HG02759 (cell line): ENCODE measurements around the gene ZNF496.
"Not testable (repeated sequence)": the region's sequence is repeated elsewhere in the genome, so short reads cannot be mapped to it uniquely, and the experiment has no call there.

Source experiments
- ATAC-seq: cut with Tn5 transposase; IDR thresholded peaks from one replicate; pipeline ENCODE4 v1.9.1; 2021; ENCODE audit warnings: mild to moderate bottlenecking, moderate library complexity; ENCODE audit not compliant: unreplicated experiment

The ZNF496 gene

DNA sequence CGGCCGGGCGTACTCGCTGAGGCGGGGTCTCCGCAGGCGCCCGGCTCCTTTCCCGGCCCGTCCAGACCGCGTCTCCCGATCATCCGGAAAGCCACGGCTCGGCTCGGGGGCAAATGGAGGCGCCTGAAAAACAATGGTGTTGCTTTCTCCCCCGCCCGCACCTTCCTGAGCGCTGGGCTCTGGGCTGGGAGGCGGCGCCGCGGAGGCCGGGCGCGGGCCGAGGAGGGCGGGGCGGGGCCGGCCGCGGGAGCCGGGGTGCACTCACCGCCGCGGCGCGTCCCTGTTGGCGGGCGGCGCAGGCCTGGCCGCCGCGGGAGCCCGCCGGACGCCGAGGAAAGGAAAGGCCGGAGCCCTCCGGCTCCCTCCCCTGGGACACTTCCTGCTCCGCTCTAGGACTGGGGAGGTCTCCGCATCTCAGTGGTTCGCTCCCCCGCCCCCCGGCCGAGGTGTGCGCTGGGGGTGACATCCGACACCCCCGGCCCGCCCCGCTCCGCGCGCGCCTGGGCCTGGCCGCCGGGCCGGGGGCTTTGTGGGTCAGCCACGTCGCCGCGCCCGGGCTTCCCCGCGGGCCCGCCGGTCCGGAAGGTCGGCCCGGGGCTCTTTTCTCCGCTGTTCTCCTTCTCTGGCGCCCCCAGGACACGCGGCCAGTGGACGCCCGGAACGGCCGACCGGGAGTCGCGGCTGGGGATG, at the start of gene ZNF496:
ZNF496 (minus strand) TSS at position 343 of the 690 bp plus-strand sequence. CDS start 2,289 bp downstream, outside the sequence.
- ATAC-seq, result peak; percentile 68

DNA sequence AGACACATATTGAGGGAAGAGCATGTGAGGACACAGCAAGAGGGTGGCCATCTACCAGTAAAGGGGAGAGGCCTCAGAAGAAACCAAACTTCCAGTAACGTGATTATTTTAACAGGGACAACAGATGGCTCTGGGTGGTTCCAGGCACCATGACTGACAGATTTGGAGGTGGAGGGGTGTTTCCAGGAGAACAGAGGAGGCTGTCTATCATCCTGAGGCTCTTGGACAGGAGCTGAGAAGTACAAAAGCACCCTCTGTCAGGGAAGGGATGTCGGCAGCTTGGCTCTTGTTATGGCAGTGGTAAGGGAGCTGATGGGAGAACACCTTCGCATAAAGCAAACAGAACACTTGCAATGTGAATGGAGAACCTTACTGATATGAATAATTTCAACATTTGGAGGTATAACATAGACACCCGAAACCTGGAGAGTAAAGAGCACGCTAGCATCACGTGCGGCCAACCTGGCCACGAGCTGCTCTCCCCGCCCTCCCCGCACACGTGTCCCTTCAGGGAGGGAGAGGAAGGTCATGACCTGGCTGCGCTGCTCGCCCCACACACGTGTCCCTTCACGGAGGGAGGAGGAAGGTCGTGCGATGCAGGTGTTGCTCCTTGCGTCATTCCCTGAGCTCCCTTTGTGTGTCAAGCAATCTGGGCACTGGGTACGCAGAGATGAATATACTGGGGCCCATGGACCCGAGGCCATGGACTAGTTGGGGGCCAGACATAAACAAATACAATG, 46.8 kb upstream of the ZNF496 start:
- ATAC-seq, result no peak

DNA sequence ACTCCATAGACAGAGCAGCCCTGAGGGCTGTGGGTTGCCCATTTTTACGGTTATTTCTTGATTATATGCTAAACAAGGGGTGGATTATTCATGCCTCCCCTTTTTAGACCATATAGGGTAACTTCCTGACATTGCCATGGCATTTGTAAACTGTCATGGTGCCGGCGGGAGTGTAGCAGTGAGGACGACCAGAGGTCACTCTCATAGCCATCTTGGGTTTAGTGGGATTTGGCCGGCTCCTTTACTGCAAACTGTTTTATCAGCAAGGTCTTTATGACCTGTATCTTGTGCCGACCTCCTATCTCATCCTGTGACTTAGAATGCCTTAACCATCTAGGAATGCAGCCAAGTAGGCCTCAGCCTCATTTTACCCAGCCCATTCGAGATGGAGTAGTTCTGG, 46.0 kb upstream of the ZNF496 start:
- ATAC-seq, result not testable (repeated sequence)

DNA sequence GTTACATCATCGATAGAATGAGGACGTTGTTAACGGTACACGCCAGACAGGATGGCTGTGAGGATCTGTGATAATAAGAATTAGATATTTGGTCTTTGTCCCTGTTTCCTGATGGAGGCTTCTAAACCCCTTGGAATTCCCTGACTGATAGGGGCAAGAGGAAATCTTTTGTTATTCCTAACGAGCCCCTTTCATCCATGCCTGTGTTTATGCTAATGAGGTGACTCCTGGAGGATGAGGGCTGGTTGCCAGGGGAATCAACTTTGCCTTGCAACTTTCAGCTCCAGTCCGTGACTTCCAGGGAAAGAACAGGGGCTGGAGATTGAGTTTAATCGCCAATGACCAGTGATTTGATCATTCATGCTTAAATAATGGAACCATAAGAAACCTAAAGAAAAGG, 45.0 kb upstream of the ZNF496 start:
- ATAC-seq, result no peak

DNA sequence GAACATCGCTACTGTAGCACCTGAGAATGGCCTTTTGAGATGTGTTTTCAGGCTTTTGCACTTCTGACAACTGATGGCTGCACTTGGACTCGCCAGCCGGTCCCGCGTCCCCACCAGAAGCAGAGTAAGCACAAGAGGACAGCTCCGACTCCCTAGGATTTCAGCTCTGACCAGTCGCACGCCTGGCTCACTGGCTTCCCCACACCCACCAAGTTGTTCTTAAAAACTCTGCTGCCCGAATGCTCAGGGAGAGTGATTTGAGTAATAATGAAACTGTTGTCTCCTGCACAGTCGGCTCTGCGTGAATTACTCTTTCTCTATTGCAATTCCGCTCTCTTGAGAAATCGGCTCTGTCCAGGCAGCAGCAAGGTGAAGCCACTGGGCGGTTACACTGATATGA, 44.1 kb upstream of the ZNF496 start:
- ATAC-seq, result no peak

DNA sequence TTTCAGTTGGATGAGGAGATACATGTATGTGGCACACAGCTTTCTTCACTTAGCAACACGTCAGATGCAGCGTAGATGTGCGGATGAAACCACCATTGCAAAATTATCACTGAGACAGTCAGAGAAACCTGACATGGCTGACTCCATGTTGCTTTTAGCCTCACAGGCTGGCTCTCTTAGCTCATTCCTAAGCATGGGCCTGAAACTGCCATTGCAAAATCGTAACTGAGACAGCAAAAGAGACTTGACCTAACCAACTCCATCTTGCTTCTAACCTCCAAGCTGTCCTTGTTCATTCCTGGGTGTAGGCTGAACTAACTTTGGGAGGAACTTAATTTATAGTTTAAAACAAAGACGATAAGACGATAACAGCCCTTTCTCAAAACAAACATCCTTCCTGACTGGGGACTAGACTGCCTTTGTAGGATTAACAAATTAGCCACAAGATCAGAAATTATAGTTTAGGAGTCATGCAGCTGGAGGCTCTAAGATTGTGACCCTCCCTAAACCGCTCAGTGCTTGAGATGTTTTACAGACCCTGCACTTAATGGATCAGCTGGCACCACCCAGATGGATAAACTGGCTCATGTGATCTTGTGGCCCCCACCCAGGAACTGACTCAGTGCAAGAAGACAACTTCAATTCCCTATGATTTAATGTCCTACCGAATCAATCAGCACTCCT, 43.1 kb upstream of the ZNF496 start:
- ATAC-seq, result not testable (repeated sequence)

DNA sequence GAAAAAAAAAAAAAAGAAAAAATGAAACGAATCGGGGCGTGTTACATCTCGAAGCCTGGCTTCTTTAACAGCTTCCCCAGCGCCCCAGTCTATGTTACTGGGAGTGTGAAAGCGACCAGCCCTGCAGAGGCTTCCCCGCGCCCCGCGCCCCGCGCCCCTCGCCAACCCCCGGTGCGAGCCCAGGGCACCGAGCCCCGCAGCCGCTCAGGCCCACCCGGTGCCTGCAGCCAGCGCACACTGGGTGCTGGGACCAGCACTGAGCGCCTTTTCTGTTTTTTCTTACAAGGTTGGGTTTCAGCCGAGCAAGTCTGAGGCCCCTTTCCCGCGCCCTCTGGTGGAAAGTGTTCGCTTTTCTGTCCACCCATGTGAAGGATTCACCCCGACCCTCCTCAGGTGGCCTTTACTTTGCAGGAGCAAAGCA, 42.1 kb upstream of the ZNF496 start:
- ATAC-seq, result peak; percentile 80

DNA sequence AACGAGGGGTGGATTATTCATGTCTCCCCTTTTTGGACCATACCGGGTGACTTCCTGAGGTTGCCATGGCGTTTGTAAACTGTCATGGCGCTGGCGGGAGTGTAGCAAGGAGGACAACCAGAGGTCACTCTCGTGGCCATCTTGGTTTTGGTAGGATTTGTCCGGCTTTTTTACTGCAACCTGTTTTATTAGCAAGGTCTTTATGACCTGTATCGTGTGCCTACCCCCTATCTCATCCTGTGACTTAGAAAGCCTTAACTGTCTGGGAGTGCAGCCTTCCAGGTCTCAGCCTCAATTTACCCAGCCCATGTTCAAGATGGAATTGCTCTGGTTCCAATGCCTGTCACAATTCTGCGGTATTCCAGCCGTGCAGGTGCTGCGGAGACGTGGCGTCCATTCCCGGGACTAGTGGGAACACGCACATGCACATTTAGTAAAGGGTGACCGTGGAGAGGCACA, 40.2 kb upstream of the ZNF496 start:
- ATAC-seq, result no peak

DNA sequence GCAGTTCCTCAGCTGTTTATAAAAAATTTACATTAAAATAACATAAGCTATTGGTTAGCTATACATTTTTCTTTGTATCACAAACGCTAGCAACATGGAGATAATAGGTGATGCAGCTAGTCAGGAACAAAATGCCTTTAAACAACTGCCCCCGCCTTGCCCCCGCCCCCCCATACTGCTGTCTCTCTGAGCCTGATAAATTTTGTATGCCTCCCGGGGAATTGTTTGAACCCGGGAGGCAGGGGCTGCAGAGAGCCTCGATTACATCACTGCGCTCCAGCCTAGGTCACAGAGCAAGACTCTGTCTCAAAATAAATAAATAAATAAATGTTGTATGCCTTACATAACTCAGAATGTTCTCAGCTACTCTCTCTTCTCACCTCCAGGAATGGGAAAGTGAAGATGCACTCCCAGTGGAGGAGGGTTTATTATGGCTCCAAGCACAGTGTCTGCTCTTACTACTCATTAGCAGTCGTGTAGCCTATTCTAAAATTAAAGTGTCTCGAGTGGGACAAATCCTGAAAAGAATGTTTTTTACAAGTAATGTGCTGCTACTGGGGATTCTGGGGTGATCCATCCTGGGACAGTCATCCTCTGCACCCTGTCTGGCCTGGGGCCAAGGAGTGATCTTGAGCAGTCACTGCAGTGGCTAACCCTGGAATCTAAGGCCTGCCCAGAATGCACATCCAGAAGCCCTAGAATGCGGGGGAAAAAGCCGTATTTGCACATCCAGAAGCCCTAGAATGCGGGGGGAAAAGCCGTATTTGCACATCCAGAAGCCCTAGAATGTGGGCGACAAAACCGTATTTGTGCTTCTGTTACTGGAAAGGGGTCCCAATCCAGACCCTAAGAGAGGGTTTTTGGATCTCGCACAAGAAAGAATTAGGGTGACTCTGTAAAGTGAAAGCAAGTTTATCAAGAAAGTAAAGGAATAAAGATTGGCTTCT, 39.4 kb upstream of the ZNF496 start:
- ATAC-seq, result no peak

DNA sequence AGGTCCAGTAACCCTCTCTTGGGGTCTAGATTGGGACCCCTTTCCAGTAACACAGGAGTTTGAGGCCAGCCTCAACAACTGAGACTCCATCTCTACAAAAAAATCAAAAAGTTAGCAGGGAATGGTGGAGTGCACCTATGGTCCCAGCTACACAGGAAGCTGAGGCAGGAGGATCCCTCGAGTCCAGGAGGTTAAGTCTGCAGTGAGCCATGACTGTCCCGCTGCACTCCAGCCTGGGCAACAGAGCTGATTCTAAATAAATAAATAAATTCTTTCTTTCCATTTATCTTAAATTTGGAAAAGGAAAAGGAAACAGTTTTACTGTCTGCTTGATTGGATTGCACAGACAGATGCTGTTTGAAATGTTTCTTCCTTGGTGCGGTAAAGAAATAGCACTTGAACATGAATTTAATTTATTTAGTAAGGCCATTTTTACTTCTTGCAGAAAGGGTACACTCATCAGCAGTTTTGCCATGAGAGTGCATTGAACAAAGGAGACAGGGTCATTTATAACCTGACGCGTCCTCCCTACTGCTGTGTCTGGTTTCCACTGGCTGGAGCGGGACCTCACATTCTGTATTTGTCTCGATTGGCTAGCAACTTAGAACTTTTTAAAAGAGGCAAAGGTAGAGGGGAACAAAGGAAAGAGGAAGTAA, 37.0 kb upstream of the ZNF496 start:
- ATAC-seq, result no peak

DNA sequence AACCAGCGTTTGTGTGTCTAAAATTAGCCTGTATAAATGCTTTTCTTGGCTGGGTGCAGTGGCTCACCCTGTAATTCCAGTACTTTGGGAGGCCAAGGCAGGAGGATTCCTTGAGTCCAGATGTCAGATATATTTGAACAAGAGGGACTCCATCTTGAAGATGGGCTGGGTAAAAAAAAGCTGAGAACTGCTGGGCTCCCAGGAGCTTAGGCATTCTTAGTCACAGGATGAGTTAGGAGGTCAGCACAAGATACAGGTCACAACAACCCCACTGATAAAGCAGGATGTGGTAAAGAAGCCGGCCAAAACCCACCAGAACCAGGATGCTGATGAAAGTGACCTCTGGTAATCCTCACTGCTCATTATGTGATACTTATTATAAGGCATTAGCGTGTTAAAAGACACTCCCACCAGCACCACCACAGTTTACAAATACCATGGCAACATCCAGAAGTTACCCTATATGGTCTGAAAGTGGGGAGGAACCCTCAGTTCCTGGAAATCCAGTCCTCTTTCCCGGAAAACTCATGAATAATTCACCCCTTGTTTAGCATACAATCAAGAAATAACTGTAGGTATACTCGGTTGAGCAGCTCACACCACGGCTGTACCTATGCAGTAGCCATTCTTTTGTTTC, 36.2 kb upstream of the ZNF496 start:
- ATAC-seq, result no peak

DNA sequence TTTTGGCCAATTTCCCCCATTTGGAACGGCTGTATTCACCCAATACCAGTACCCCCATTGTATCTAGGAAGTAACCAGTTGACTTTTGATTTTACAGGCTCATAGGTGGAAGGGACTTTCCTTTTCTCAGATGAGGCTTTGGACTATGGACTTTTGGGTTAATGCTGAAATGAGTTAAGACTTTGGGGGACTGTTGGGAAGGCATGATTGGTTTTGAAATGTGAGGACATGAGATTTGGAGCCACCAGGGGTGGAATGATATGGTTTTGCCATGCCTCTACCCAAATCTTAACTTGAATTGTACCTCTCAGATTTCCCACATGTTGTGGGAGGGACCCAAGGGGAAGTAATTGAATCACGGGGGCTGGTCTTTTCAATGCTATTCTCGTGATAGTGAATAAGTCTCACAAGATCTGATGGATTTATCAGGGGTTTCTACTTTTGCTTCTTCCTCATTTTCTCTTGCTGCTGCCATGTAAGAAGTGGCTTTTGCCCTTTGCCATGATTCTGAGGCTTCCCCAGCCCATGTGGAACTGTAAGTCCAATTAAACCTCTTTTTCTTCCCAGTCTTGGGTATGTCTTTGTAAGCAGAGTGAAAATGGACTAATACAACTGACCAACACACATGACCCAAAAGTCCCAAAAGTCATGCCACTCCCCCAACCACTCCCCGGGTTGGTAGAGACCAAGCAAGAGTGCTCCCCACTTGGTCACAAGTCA, 35.4 kb upstream of the ZNF496 start:
- no peak for ATAC-seq

DNA sequence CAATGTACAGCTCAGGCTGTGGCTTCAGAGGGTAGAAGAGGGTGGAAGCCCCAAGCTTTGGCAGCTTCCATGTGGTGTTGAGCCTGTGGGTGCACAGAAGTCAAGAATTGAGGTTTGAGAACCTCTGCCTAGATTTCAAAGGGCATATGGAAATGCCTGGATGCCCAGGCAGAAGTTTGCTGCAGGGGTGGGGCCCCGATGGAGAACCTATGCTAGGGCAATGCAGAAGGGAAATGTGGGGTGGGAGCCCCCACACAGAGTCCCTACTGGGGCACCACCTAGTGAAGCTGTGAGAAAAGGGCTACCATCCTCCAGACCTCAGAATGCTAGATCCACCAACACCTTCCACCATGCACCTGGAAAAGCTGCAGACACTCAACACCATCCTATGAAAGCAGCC, 34.7 kb upstream of the ZNF496 start:
- ATAC-seq, result not testable (repeated sequence)

DNA sequence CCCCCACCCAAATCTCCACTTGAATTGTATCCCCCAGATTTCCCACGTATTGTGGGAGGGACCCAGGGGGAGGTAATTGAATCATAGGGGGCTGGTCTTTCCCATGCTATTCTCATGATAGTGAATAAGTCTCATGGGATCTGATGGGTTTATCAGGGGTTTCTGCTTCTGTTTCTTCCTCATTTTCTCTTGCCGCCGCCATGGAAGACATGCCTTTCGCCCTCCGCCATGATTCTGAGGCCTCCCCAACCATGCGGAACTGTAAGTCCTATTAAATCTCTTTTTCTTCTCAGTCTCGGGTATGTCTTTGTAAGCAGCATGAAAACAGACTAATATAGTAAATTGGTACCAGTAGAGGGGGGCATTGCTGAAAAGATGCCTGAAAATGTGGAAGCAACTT, 33.4 kb upstream of the ZNF496 start:
- ATAC-seq, result no peak

DNA sequence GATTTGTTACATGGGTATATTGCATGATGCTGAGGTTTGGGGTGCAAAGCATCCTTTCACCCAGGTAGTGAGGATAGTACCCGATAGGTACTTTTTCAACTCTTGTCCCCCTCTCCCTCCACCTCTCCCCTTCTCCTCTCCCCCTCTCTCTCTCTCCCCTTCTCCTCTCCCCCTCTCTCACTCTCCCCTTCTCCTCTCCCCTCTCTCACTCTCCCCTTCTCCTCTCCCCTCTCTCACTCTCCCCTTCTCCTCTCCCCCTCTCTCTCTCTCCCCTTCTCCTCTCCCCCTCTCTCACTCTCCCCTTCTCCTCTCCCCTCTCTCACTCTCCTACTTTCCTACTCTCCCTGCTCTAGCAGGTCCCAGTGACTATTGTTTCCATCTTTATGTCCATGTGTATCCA, 31.3 kb upstream of the ZNF496 start:
- not testable (repeated sequence) for ATAC-seq

DNA sequence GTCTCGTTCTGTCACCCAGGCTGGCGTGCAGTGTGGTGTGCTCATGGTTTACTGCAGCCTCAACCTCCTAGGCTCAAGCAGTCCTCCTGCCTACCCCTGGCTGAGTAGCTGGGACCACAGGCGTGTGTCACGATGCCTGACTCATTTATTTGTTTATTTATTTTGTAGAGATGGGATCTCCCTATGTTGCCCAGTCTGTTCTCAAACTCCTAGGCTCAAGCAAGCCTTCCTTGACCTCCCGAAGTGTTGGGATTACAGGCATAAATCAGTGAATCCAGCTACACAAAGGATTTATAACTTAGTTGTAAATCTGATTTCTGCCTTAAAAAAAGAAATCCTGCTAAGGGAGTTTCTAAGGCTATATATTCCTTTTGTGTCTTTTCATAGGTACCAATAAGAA, 30.5 kb upstream of the ZNF496 start:
- ATAC-seq, result no peak

DNA sequence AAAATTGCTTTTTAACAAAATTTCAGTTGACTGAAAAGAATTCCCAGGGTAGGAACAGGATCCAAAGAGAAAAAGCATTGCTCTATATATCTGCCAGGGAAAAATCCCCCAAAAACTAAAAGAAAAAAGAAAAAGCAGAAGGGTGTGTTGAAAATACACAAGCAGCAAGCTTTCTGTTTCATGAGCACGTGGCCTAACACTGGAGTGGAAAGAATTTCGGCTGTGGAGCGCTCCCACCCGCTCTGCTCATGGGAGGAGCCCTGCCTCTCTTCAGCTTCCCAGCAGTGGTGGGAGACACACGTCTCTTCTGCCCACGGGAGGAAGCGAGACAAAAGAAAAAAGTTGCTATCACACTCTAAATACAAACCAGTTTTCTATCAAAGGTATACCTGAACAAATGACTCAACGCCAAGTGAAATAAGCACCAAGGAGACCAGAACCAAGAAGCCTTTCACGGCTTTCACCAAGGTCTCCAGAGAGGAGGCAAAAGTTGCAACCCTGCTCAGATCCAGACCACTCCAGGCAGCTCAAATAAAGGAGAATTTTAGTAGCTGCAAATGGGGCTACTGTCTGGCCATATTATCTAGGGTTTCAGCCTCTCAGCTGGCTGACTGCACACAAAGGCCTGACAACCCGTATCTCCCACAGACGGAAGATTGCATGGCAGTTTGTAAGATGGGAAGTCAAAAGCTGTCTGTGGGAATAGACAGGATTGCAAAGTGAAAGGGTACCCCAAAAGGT, 29.5 kb upstream of the ZNF496 start:
- ATAC-seq, result no peak

DNA sequence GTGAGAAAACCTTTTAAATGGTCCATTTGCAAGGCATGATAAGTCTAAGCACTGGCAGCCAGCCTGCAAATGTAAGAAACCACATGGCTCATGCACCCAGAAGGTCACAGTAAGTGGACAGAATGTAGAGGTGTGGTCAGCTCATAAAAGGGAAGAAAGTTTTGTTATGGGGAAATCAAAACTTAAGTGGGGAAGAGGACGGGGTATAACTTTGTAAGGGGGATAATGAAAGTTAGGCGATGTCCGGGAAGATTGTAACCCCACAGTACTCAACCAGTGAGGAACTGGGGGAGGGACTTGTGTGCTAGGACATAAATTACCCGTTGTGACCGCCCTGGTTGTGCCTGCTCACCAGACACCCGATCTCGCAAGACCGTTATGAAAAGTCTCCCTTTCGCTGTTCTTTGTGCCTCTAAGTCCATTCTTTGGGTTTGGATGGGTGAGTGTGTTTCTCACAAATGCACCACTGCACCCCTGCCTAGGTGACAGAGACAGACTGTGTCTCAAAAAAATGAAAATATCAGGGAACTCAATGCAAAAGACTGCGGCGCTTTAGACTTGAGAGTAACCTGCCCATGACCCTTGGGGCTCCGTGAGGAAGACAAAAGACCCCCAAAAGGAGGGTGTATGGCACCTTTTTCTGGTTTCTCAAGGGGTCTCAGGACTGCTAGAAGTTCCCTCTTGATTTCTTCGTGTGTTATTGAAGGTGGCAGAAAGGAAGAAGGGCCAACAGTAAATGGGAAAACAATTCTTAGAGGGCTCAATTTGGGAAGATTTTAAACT, 28.6 kb upstream of the ZNF496 start:
- ATAC-seq, result no peak
